Measurements from ENCODE around the gene PAFAH1B2.
"Not testable (repeated sequence)": the region's sequence is repeated elsewhere in the genome, so short reads cannot be mapped to it uniquely, and the experiment has no call there.

DNA sequence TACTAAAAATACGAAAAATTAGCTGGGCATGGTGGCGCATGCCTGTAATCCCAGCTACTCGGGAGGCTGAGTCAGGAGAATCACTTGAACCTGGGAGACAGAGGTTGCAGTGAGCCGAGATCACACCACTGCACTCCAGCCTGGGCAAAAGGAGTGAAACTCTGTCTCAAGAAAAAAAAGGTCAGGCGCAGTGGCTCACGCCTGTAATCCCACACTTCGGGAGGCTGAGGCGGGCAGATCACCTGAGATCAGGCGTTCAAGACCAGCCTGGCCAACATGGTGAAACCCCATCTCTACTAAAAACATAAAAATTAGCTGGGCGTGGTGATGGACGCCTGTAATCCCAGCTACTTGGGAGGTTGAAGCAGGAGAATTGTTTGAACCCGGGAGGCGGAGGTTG is 39.1 kb downstream of the PAFAH1B2 start:
- not testable (repeated sequence) for TF ChIP-seq YY1 (IDR thresholded peaks at IDR 0.05; ENCODE audit: insufficient read depth, insufficient read length); ZNF274 (IDR thresholded peaks at IDR 0.05; ENCODE audit: low read depth, low read length); SUZ12 (IDR thresholded peaks at IDR 0.05; ENCODE audit: extremely low read depth, insufficient read depth, insufficient read length)
